Sigmoid colon (tissue), 7 donors: Measurements from ENCODE around the gene VIT. TPM values are rescaled to one million over a fixed set of nuclear protein-coding genes. Genes with fewer than 3 reads are reported as not detected.

Experiments
- DNase-seq: peaks from one replicate; pipeline ENCODE4 v3.0.0-alpha.2; 2019
- H3K27ac ChIP-seq, 4 donors: fragments of 200-600 bp; sonication (generic); one replicate each; pipeline ENCODE4 v1.5.1; 2016 to 2019; ENCODE audit warnings: mild to moderate bottlenecking in 1 of 4
- H3K27me3 ChIP-seq, 3 donors: fragments of 200-600 bp; sonication (generic); one replicate each; pipeline ENCODE4 v1.5.1; 2019; ENCODE audit warnings: mild to moderate bottlenecking in 1 of 3
- H3K36me3 ChIP-seq, 4 donors: fragments of 200-600 bp; sonication (generic); one replicate each; pipeline ENCODE4 v1.5.1; 2016 to 2019
- H3K4me1 ChIP-seq, 4 donors: fragments of 200-600 bp; sonication (generic); one replicate each; pipeline ENCODE4 v1.5.1; 2017 to 2019
- H3K4me3 ChIP-seq, 4 donors: fragments of 200-600 bp; sonication (generic); one replicate each; pipeline ENCODE4 v1.5.1; 2017 to 2019; ENCODE audit warnings: mild to moderate bottlenecking in 2 of 4, moderate library complexity in 1 of 4
- H3K9me3 ChIP-seq, 4 donors: fragments of 200-600 bp in 3 of 4; sonication (generic) in 3 of 4; one replicate each; pipeline versions ENCODE4 v1.5.1 to v1.6.1; 2013 to 2019
- CTCF ChIP-seq, 4 experiments: fragments of 450-650 bp in 3 of 4; fragments of 200-600 bp in 1 of 4; IDR thresholded peaks; one replicate each; pipeline ENCODE4 v1.5.1; 2016 to 2019; ENCODE audit warnings: antibody characterized with exemption in 4 of 4, mild to moderate bottlenecking in 3 of 4, moderate library complexity in 2 of 4
- EP300 ChIP-seq, 4 donors: sonication (generic); formaldehyde crosslinking; IDR thresholded peaks; one replicate each; pipeline ENCODE4 v1.6.1; 2017; ENCODE audit warnings: antibody characterized with exemption in 4 of 4
- POLR2A ChIP-seq, 2 donors: fragments of 450-650 bp; IDR thresholded peaks; one replicate each; pipeline ENCODE4 v1.6.1; 2016; ENCODE audit warnings: antibody characterized with exemption in 2 of 2, mild to moderate bottlenecking in 2 of 2, moderate library complexity in 2 of 2
- POLR2AphosphoS5 ChIP-seq, 4 donors: sonication (generic); formaldehyde crosslinking; IDR thresholded peaks; one replicate each; pipeline ENCODE4 v1.6.1; 2017; ENCODE audit warnings: antibody characterized with exemption in 4 of 4
- WGBS, 2 donors: extraction: QIAGEN DNeasy Blood & Tissue Kit; methylation state at CpG; one replicate each; pipeline ENCODE4 v1.1.7; 2013; 5-methylcytosine and 5-hydroxymethylcytosine counted together
- intact Hi-C: fragments of 100-400 bp; cut with DNase I; formaldehyde crosslinking; loops from one replicate; pipeline ENCODE4 v1.15.1; 2023
- polyA plus RNA-seq, 3 donors: library from polyadenylated mRNA; stranded (reverse); fragments of 200-250 nt; gene quantifications; one replicate each; pipeline ENCODE4 v1.2.3, GENCODE V29; 2013
- total RNA-seq, 4 donors: library from RNA; depleted of rRNA; stranded (reverse); fragments of >200 nt; gene quantifications; one replicate each; pipeline ENCODE4 v1.1.0, GENCODE V29; 2016
- donor health status: healthy with polysubstance abuse.
- donor health status: Bipolar disorder and iron deficiency.
- donor health status: healthy.

Gene VIT
- total and polyA plus RNA-seq, 7 donors = 1.1 to 16.5 (median 9.6) TPM; not detected in 1

DNA sequence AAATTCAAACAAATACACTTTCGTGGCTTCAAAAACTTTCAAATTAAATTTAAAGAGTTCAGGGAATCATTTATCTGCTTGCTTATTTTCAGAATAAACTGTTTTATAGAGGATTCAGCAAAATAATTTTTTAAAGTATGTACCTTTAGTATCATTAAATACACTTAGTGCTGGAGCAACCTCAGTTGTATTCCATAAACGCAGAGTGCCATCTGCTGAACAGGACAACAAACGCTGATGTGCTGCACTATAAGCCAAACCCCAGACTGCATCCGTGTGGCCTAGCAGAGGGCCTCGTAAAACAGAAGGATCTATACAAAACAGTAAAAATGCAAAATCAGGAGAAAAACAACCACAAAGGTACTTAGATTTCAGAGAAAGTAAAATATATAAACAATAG, 161.2 kb downstream of the VIT start:
- Histone ChIP-seq H3K27me3 (no peaks in the 10 kb centered on the region), H3K36me3 (peaks cover 0 to 55% (median 8%) of the 10 kb centered on the region in 4 donors), H3K9me3 (no peaks in the 10 kb centered on the region), H3K4me3 (no peak overlapping the region), H3K4me1 (no peaks in the 10 kb centered on the region), H3K27ac (no peak overlapping the region)
- TF ChIP-seq POLR2AphosphoS5 (IDR thresholded peaks at IDR 0.05) = no peak
- no peak for TF ChIP-seq EP300 (IDR thresholded peaks at IDR 0.05)
- no peak for TF ChIP-seq CTCF (IDR thresholded peaks at IDR 0.05)
- TF ChIP-seq POLR2A (IDR thresholded peaks at IDR 0.05) = no peak
- no peak for DNase-seq
- WGBS, 2 donors = 35 to 79% methylated on average over 5 of the region's 5 CpGs
- intact Hi-C loops = no loop called here

- DNase-seq = no peak
Measured at GRCh38 chr2:36858551-36859365, 162.3 kb downstream of the VIT start.

GRCh38 chr2:36859366-36859792, 162.9 kb downstream of the VIT start:
- Histone ChIP-seq H3K4me3 (no peak overlapping the region), H3K27me3 (no peaks in the 10 kb centered on the region), H3K9me3 (no peaks in the 10 kb centered on the region), H3K27ac (no peak overlapping the region), H3K36me3 (peaks cover 0 to 55% (median 8%) of the 10 kb centered on the region in 4 donors), H3K4me1 (no peaks in the 10 kb centered on the region)
- no peak for DNase-seq
- TF ChIP-seq CTCF (IDR thresholded peaks at IDR 0.05) (no peak), POLR2AphosphoS5 (IDR thresholded peaks at IDR 0.05) (no peak)
- 55 to 80% methylated on average over 1 of the region's 1 CpG for WGBS, 2 donors
- intact Hi-C loops = no loop called here

More at GRCh38 chr2:36858551-36859365, 162.3 kb downstream of the VIT start:
- Histone ChIP-seq H3K27ac (no peak overlapping the region), H3K4me3 (no peak overlapping the region), H3K4me1 (no peaks in the 10 kb centered on the region), H3K9me3 (no peaks in the 10 kb centered on the region), H3K27me3 (no peaks in the 10 kb centered on the region), H3K36me3 (peaks cover 0 to 55% (median 8%) of the 10 kb centered on the region in 4 donors)
- intact Hi-C loops = no loop called here
- no peak for TF ChIP-seq EP300 (IDR thresholded peaks at IDR 0.05)
- no peak for TF ChIP-seq POLR2A (IDR thresholded peaks at IDR 0.05)
- no peak for TF ChIP-seq CTCF (IDR thresholded peaks at IDR 0.05)

GRCh38 chr2:36861896-36862295, 165.4 kb downstream of the VIT start:
- intact Hi-C loops = no loop called here
- DNase-seq = no peak
- Histone ChIP-seq H3K27ac (no peak overlapping the region), H3K4me1 (no peaks in the 10 kb centered on the region), H3K4me3 (no peak overlapping the region), H3K9me3 (no peaks in the 10 kb centered on the region), H3K27me3 (no peaks in the 10 kb centered on the region), H3K36me3 (peaks cover 0 to 39% (median 5%) of the 10 kb centered on the region in 4 donors)
- 99 to 100% methylated on average over 2 of the region's 2 CpGs for WGBS, 2 donors
- TF ChIP-seq POLR2A (IDR thresholded peaks at IDR 0.05) = no peak
- TF ChIP-seq EP300 (IDR thresholded peaks at IDR 0.05) = no peak
- no peak for TF ChIP-seq CTCF (IDR thresholded peaks at IDR 0.05)
- no peak for TF ChIP-seq POLR2AphosphoS5 (IDR thresholded peaks at IDR 0.05)

Other genes with a start within 250 kb of the VIT start
- gene FEZ2, start 98.5 kb upstream of the VIT start, total RNA-seq = 10 to 100 TPM; 36.2 to 53.9 (median 47.6) TPM
- 10 to 100 TPM; 25.9 to 44.2 (median 34.8) TPM for gene FEZ2, start 98.5 kb upstream of the VIT start, polyA plus RNA-seq